Sigmoid colon (tissue), 4 donors: ENCODE data around the gene PROX2.

Experiments
- POLR2A ChIP-seq, 2 donors: fragments of 450-650 bp; IDR thresholded peaks; one replicate each; pipeline ENCODE4 v1.6.1; 2016; ENCODE audit warnings: antibody characterized with exemption in 2 of 2, mild to moderate bottlenecking in 2 of 2, moderate library complexity in 2 of 2
- POLR2AphosphoS5 ChIP-seq, 4 donors: sonication (generic); formaldehyde crosslinking; IDR thresholded peaks; one replicate each; pipeline ENCODE4 v1.6.1; 2017; ENCODE audit warnings: antibody characterized with exemption in 4 of 4
- TF ChIP-seq, protein P1 (sequence below), 4 experiments: fragments of 450-650 bp in 3 of 4; fragments of 200-600 bp in 1 of 4; IDR thresholded peaks; one replicate each; pipeline ENCODE4 v1.5.1; 2016 to 2019; ENCODE audit warnings: antibody characterized with exemption in 4 of 4, mild to moderate bottlenecking in 3 of 4, moderate library complexity in 2 of 4

DNA sequence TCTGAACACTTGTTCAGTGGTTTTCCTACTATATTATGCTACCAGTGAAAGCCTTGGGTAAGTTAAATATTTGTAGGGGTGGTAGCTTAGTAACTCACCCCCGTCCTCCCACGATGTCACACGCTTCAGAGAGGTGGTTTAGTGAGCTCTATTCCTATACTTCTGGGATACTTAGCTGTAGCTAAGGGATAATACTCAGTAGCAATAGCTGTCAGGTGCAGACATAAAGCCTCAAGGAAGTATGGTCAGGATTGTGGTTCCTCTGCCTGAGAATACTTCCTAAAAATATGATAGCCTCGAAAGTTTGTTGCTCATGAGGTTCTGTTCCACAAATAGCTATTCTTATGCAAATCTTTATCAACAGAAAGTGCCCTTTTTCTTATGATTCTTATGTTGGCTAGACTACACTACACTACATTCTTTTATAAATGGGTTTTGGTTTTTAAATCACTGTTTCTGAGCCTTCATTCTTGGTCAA, 17.7 kb upstream of the PROX2 start:
- TF ChIP-seq POLR2A (IDR thresholded peaks at IDR 0.05) (no peak), POLR2AphosphoS5 (IDR thresholded peaks at IDR 0.05) (no peak)
- TF ChIP-seq, protein P1, sequence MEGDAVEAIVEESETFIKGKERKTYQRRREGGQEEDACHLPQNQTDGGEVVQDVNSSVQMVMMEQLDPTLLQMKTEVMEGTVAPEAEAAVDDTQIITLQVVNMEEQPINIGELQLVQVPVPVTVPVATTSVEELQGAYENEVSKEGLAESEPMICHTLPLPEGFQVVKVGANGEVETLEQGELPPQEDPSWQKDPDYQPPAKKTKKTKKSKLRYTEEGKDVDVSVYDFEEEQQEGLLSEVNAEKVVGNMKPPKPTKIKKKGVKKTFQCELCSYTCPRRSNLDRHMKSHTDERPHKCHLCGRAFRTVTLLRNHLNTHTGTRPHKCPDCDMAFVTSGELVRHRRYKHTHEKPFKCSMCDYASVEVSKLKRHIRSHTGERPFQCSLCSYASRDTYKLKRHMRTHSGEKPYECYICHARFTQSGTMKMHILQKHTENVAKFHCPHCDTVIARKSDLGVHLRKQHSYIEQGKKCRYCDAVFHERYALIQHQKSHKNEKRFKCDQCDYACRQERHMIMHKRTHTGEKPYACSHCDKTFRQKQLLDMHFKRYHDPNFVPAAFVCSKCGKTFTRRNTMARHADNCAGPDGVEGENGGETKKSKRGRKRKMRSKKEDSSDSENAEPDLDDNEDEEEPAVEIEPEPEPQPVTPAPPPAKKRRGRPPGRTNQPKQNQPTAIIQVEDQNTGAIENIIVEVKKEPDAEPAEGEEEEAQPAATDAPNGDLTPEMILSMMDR (IDR thresholded peaks at IDR 0.05): no peak
